OCI-LY1 (cell line): ENCODE measurements around the gene LCE2B.

Source experiments
- H2AFZ ChIP-seq: fragments of 200-600 bp; sonication (generic), shearing (Covaris generic); 2 replicates; pipeline ENCODE4 v1.6.0; 2014; ENCODE audit warnings: antibody characterized with exemption, mild to moderate bottlenecking, low read length
- H3F3A ChIP-seq: fragments of 200-600 bp; sonication (generic), shearing (Covaris generic); 2 replicates; pipeline ENCODE4 v1.6.0; 2014; ENCODE audit warnings: mild to moderate bottlenecking, antibody characterized with exemption, low read length, moderate library complexity; ENCODE audit not compliant: insufficient read depth
- H3K27ac ChIP-seq: fragments of 200-600 bp; sonication (generic); 2 replicates; pipeline ENCODE4 v1.5.1; 2014; ENCODE audit warnings: low read length, mixed run types, mild to moderate bottlenecking, low read depth; ENCODE audit not compliant: poor library complexity, severe bottlenecking
- H3K27me3 ChIP-seq: fragments of 200-600 bp; sonication (generic); 2 replicates; pipeline ENCODE4 v1.6.0; 2014; ENCODE audit warnings: antibody characterized with exemption, mild to moderate bottlenecking, low read length, moderate library complexity; ENCODE audit not compliant: insufficient read depth
- H3K36me3 ChIP-seq: fragments of 200-600 bp; sonication (generic); 2 replicates; pipeline ENCODE4 v1.6.1; 2014; ENCODE audit warnings: mild to moderate bottlenecking, antibody characterized with exemption, low read length, moderate library complexity, mixed read lengths; ENCODE audit not compliant: insufficient read depth
- H3K4me1 ChIP-seq: fragments of 200-600 bp; sonication (generic); 2 replicates; pipeline ENCODE4 v1.5.1; 2014; ENCODE audit warnings: mild to moderate bottlenecking, low read length, moderate library complexity; ENCODE audit not compliant: insufficient read depth, severe bottlenecking
- H3K4me2 ChIP-seq: fragments of 200-600 bp; sonication (generic), shearing (Covaris generic); 2 replicates; pipeline ENCODE4 v1.6.1; 2014; ENCODE audit warnings: low read length
- H3K4me3 ChIP-seq: fragments of 200-600 bp; sonication (generic); 2 replicates; pipeline ENCODE4 v1.5.1; 2014; ENCODE audit warnings: low read length, low read depth, mild to moderate bottlenecking, mixed read lengths; ENCODE audit not compliant: poor library complexity, severe bottlenecking
- H3K79me2 ChIP-seq: fragments of 200-600 bp; shearing (Covaris generic); 2 replicates; pipeline ENCODE4 v1.6.1; 2016; ENCODE audit warnings: mixed run types, low read length, mixed read lengths; ENCODE audit not compliant: insufficient read depth
- H3K9ac ChIP-seq: fragments of 200-600 bp; sonication (generic), shearing (Covaris generic); 2 replicates; pipeline ENCODE4 v1.6.1; 2014; ENCODE audit warnings: mild to moderate bottlenecking, low read length, mixed read lengths
- H3K9me2 ChIP-seq: fragments of 200-600 bp; sonication (generic), shearing (Covaris generic); 2 replicates; pipeline ENCODE4 v1.6.1; 2014; ENCODE audit warnings: low read depth, mild to moderate bottlenecking, low read length, mixed read lengths
- H3K9me3 ChIP-seq: fragments of 200-600 bp; shearing (Covaris generic); 2 replicates; pipeline ENCODE4 v1.6.1; 2014; ENCODE audit warnings: low read length, mixed read lengths
- H4K20me1 ChIP-seq: fragments of 200-600 bp; sonication (generic), shearing (Covaris generic); 2 replicates; pipeline ENCODE4 v1.6.0; 2016; ENCODE audit warnings: mild to moderate bottlenecking, low read length; ENCODE audit not compliant: insufficient read depth
- CTCF ChIP-seq: fragments of 200-600 bp; sonication (generic), shearing (Covaris generic); IDR thresholded peaks from 2 replicates; pipeline ENCODE4 v1.5.1; 2017; ENCODE audit warnings: mild to moderate bottlenecking, antibody characterized with exemption, low read length, moderate library complexity, mixed read lengths
- EZH2 ChIP-seq: fragments of 200-600 bp; sonication (generic), shearing (Covaris generic); IDR thresholded peaks from 2 replicates; pipeline ENCODE4 v1.8.0; 2017; ENCODE audit warnings: borderline replicate concordance, mixed run types, mild to moderate bottlenecking, antibody characterized with exemption, low read length, moderate library complexity, mixed read lengths

Gene LCE2B

GRCh38 chr1:152681616-152682015 lies 4.3 kb upstream of the LCE2B start:
- TF ChIP-seq EZH2 (no peak), CTCF (no peak)
- H3K27me3 ChIP-seq = no peaks in the 10 kb centered on the region
- H3K9me2 ChIP-seq = no peaks in the 10 kb centered on the region
- H3K4me1 ChIP-seq = no peaks in the 10 kb centered on the region
- H3K79me2 ChIP-seq = no peaks in the 10 kb centered on the region
- H3K36me3 ChIP-seq = no peaks in the 10 kb centered on the region
- H3K4me2 ChIP-seq = no peak overlapping the region
- no peak overlapping the region for H2AFZ ChIP-seq
- no peaks in the 10 kb centered on the region for H3K9me3 ChIP-seq
- H3K9ac ChIP-seq = no peak overlapping the region
- no peak overlapping the region for H3K27ac ChIP-seq
- no peaks in the 10 kb centered on the region for H3F3A ChIP-seq
- no peak overlapping the region for H3K4me3 ChIP-seq
- no peaks in the 10 kb centered on the region for H4K20me1 ChIP-seq

GRCh38 chr1:152683846-152684245 lies 2.1 kb upstream of the LCE2B start:
- H4K20me1 ChIP-seq = no peaks in the 10 kb centered on the region
- no peaks in the 10 kb centered on the region for H3K79me2 ChIP-seq
- no peaks in the 10 kb centered on the region for H3K36me3 ChIP-seq
- no peaks in the 10 kb centered on the region for H3K27me3 ChIP-seq
- H3K4me1 ChIP-seq = no peaks in the 10 kb centered on the region
- H3K9me2 ChIP-seq = no peaks in the 10 kb centered on the region
- H3F3A ChIP-seq = no peaks in the 10 kb centered on the region
- TF ChIP-seq EZH2 = no peak
- no peak for TF ChIP-seq CTCF
- no peak overlapping the region for H3K9ac ChIP-seq
- H3K4me2 ChIP-seq = no peak overlapping the region
- no peaks in the 10 kb centered on the region for H3K9me3 ChIP-seq
- H2AFZ ChIP-seq = no peak overlapping the region
- no peak overlapping the region for H3K27ac ChIP-seq
- H3K4me3 ChIP-seq = no peak overlapping the region

- no peaks in the 10 kb centered on the region for H4K20me1 ChIP-seq
- H3K4me2 ChIP-seq = no peak within 1 kb of the TSS
- no peaks in the 10 kb centered on the region for H3K36me3 ChIP-seq
- H3K79me2 ChIP-seq = no peaks in the 10 kb centered on the region
- no peak within 1 kb of the TSS for H3K4me3 ChIP-seq
- H3F3A ChIP-seq = no peaks in the 10 kb centered on the region
- no peak for TF ChIP-seq EZH2
- TF ChIP-seq CTCF = no peak
- no peaks in the 10 kb centered on the region for H3K27me3 ChIP-seq
- H3K4me1 ChIP-seq = no peaks in the 10 kb centered on the region
- no peaks in the 10 kb centered on the region for H3K9me2 ChIP-seq
- H3K9ac ChIP-seq = no peak within 1 kb of the TSS
- no peak within 1 kb of the TSS for H3K27ac ChIP-seq
- no peaks in the 10 kb centered on the region for H3K9me3 ChIP-seq
- H2AFZ ChIP-seq = no peak within 1 kb of the TSS
Measured at GRCh38 chr1:152697701-152698600, 12.0 kb downstream of the LCE2B start, which contains the start of gene LCE2A. LCE2A (plus strand) TSS chr1:152698345; CDS start chr1:152698902, 557 bp downstream.
